ENCODE results near the gene ASB13. TPM values are rescaled to one million over a fixed set of nuclear protein-coding genes. Genes with fewer than 3 reads are reported as not detected.

The ASB13 gene
- total and polyA plus RNA-seq, 10 of the 15 experiments (the other 5 are each of a cell fraction or from before 2014, with no cell fraction given): 0.02 to 0.59 (median 0.10) TPM; not detected in 2

DNA sequence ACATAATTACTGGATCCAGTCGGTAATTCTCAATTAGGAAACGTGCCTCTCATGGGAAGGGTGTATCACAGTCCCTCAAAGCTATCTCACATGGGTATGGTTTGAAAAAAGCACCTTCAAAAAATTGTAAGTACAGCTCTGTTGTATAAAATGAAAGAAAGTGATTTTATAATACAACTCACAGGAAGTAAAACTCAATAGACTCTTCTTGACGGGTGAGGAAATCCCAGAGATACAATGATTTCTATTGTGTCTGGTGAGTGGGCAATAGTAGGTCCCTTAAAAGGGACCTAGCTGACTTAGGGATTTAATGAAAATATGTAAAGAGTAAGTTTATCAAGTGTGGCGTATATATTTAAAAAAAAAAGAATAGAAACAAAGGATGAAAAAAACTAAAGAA lies 45.2 kb upstream of the ASB13 start:
- ATAC-seq: peak; percentile 63
- H2AFZ ChIP-seq (ENCODE audit: control insufficient read depth, low read depth, low read length): no peak overlapping the region; the same call in 1 of the 2 replicates
- H3K79me2 ChIP-seq (ENCODE audit: control insufficient read depth, insufficient read depth, low read length): peaks cover 80% of the 10 kb centered on the region
- H3K4me2 ChIP-seq (ENCODE audit: control insufficient read depth, insufficient read depth): peak overlapping the region; percentile 75
- H3K9ac ChIP-seq (ENCODE audit: control insufficient read depth, insufficient read depth, low read length): no peak overlapping the region
- FAIRE-seq: peak; percentile 38
- no TSS peak for BruUV-seq (replicated peaks)
- no peaks in the 10 kb centered on the region; the same call in 1 of the 3 replicates for H3K9me3 ChIP-seq (replicated peaks; ENCODE audit: control insufficient read depth, insufficient read depth, low read length)
- ChIA-PET POLR2A (interaction anchor here (0.6 to 2.2 kb wide), 9 partner anchors 18 to 264 kb away, joined by 3 to 14 read pairs (median 5); no protein-coding TSS in a partner anchor), CTCF (interaction anchor here (1.0 to 2.1 kb wide), 8 partner anchors 15 to 88 kb away, joined by 3 to 10 read pairs (median 4); no protein-coding TSS in a partner anchor), SMC1A (ENCODE audit: uncharacterized antibody, unreplicated experiment) (interaction anchor here (0.6 to 13.1 kb wide), 5 partner anchors 11 to 196 kb away, joined by 3 to 191 read pairs (median 5); no protein-coding TSS in a partner anchor), RAD21 (ENCODE audit: unreplicated experiment) (interaction anchor here (0.8 to 4.5 kb wide), 9 partner anchors 16 to 375 kb away, joined by 3 to 22 read pairs (median 4); partner anchors contain the start of genes ANKRD16, FBH1 and TASOR2)
- peak overlapping the region; percentile 51 for H3K27ac ChIP-seq (ENCODE audit: control insufficient read depth, insufficient read depth)
- in situ Hi-C loops (cut with MboI): no loop called here
- H3K4me3 ChIP-seq: no peak overlapping the region
- no peaks in the 10 kb centered on the region for H3K27me3 ChIP-seq (replicated peaks in 1 of 2; ENCODE audit: control insufficient read depth in 2 of 2, insufficient read depth in 2 of 2, low read length in 1 of 2)
- no peaks in the 10 kb centered on the region; a peak in 1 of 4 replicates for H3K36me3 ChIP-seq (ENCODE audit: control insufficient read depth in 2 of 2, insufficient read depth in 2 of 2, low read length in 1 of 2)
- 26% methylated on average over 4 of the region's 4 CpGs for WGBS (ENCODE audit: insufficient coverage, insufficient replicate concordance, low lambda C conversion rate, missing lambda C conversion rate)
- TF ChIP-seq SP1 (IDR thresholded peaks at IDR 0.05; ENCODE audit: low read depth, low read length) (no peak), RAD51 (IDR thresholded peaks at IDR 0.05) (no peak)
- TF ChIP-seq, protein P1, sequence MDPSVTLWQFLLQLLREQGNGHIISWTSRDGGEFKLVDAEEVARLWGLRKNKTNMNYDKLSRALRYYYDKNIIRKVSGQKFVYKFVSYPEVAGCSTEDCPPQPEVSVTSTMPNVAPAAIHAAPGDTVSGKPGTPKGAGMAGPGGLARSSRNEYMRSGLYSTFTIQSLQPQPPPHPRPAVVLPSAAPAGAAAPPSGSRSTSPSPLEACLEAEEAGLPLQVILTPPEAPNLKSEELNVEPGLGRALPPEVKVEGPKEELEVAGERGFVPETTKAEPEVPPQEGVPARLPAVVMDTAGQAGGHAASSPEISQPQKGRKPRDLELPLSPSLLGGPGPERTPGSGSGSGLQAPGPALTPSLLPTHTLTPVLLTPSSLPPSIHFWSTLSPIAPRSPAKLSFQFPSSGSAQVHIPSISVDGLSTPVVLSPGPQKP (IDR thresholded peaks at IDR 0.05; ENCODE audit: low read depth, low read length): no peak
- TF ChIP-seq, protein P2, sequence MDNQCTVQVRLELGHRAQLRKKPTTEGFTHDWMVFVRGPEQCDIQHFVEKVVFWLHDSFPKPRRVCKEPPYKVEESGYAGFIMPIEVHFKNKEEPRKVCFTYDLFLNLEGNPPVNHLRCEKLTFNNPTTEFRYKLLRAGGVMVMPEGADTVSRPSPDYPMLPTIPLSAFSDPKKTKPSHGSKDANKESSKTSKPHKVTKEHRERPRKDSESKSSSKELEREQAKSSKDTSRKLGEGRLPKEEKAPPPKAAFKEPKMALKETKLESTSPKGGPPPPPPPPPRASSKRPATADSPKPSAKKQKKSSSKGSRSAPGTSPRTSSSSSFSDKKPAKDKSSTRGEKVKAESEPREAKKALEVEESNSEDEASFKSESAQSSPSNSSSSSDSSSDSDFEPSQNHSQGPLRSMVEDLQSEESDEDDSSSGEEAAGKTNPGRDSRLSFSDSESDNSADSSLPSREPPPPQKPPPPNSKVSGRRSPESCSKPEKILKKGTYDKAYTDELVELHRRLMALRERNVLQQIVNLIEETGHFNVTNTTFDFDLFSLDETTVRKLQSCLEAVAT (IDR thresholded peaks at IDR 0.05): 0 out of 2 replicates have a peak, but pooled peaks have one; percentile 7
- TF ChIP-seq, protein P3, sequence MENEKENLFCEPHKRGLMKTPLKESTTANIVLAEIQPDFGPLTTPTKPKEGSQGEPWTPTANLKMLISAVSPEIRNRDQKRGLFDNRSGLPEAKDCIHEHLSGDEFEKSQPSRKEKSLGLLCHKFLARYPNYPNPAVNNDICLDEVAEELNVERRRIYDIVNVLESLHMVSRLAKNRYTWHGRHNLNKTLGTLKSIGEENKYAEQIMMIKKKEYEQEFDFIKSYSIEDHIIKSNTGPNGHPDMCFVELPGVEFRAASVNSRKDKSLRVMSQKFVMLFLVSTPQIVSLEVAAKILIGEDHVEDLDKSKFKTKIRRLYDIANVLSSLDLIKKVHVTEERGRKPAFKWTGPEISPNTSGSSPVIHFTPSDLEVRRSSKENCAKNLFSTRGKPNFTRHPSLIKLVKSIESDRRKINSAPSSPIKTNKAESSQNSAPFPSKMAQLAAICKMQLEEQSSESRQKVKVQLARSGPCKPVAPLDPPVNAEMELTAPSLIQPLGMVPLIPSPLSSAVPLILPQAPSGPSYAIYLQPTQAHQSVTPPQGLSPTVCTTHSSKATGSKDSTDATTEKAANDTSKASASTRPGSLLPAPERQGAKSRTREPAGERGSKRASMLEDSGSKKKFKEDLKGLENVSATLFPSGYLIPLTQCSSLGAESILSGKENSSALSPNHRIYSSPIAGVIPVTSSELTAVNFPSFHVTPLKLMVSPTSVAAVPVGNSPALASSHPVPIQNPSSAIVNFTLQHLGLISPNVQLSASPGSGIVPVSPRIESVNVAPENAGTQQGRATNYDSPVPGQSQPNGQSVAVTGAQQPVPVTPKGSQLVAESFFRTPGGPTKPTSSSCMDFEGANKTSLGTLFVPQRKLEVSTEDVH (IDR thresholded peaks at IDR 0.05; ENCODE audit: low read depth, partially characterized antibody): no peak
- DNase-seq (ENCODE audit: low read depth, low spot score): no peak
- intact Hi-C loops (cut with micrococcal nuclease; ENCODE audit: unreplicated experiment): loop anchor here (2.0 kb wide), 2 partner anchors 19 to 27 kb away; partner anchors contain the start of gene TASOR2
- no peaks in the 10 kb centered on the region for H4K20me1 ChIP-seq (ENCODE audit: control insufficient read depth, insufficient read depth)
- H3K4me1 ChIP-seq (ENCODE audit: control insufficient read depth, insufficient read depth, low read length): peaks cover 4% of the 10 kb centered on the region; the same call in 1 of the 2 replicates
